ENCODE data around the gene GYPE.
"Not testable (repeated sequence)": the region's sequence is repeated elsewhere in the genome, so short reads cannot be mapped to it uniquely, and the experiment has no call there.

The GYPE gene

DNA sequence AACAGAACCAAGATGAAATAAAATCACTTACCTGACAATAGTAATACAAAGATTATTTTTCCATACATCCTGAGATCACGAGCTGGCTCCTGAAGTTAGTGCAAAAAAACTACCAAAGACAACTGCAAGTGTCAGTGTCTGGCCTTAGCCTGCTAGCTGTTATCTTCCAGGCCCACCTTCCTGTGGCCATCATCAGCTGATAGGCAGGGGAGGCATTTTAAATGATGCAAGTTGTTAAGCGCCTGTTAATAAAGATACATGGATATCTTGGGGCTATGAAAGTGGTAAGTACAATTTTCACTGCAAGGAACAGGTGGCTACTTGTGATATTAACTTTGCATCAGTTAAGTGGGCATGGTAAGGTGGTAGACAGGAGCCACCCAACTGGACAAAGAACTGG lies at the start of gene GYPE:
TSS of gene GYPE (minus strand) at position 120 of the 400 bp plus-strand sequence. CDS start at position 68, 52 bp downstream.
- not testable (repeated sequence) for DNase-seq

- DNase-seq, result not testable (repeated sequence)
Measured at GRCh38 chr4:143951458-143951972, 46.2 kb upstream of the GYPE start.

DNA sequence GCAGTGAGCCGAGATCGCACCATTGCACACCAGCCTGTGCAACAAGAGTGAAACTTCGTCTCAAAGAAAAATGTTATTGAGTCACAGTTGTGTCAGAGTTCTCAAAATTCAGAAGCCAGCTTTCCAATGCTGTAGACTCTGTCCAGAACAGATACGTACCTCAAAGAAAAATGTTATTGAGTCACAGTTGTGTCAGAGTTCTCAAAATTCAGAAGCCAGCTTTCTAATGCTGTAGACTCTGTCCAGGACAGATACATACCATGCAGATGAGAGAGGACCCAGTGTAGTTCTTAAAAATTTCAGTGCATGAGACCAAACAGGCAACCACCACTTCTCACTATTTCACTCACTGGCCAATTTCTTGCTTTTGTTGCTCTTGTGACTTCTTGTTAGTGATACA lies 45.6 kb upstream of the GYPE start:
- not testable (repeated sequence) for DNase-seq

DNA sequence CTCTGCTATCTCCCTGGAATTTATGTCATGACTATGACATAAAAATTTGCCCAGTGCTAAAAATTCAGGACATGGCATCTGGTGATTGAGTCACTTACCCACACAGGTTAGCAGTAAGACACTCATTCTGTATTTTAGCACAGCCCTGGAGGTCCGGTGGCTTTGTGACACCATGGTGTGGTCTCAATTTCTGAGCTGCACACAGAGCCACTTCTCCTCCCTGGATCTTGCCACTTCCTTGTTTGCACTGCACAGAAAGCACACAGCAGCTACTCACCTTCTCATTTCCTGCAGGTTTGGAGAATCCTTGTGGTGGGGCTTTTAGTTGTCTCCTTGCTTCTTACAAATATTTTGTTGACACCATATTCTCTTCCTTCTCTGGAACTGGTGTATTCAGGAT lies 44.8 kb upstream of the GYPE start:
- DNase-seq, result not testable (repeated sequence)

- not testable (repeated sequence) for DNase-seq
Measured at GRCh38 chr4:143947493-143947892, 42.1 kb upstream of the GYPE start.

DNA sequence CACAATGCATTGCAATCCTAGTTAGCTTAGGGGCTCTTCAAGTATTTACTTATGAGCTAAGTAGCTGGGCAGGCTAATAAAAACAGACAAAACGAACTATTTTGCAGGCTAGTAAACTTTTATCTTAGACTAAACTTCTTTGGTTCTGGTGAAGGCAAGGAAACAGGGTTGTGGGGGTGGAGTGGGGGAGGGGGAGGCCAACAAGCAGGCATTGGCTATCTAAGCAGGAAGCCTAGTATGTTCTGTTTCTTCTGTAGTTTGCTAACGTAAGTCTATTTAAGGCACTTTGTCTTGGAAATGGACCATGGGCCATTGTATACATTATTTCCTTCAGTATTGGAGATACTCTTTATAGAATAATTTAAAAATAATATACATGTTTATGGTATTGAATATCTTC lies 35.3 kb upstream of the GYPE start:
- DNase-seq, result not testable (repeated sequence)

GRCh38 chr4:143939528-143939927 lies 34.2 kb upstream of the GYPE start:
- DNase-seq, result no peak

DNA sequence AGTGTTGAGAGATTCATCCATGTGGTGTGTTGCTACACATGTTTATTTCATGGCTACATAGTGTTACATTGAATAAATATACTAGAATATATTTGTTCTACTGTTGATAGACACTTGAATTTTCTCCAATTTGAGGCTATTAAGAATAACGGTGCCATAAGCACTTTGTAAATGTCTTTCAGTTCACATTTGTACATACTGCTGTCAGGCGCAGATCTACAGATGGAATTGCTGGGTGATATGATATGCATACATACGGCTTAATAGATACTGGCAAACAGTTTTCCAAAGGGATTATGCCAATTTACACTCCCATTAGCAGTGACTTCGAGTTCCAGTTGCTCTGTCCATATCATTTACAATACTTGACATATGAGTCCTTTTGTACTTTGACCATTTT lies 33.5 kb upstream of the GYPE start:
- not testable (repeated sequence) for DNase-seq

- no peak for DNase-seq
Measured at GRCh38 chr4:143921181-143921580, 15.8 kb upstream of the GYPE start.

DNA sequence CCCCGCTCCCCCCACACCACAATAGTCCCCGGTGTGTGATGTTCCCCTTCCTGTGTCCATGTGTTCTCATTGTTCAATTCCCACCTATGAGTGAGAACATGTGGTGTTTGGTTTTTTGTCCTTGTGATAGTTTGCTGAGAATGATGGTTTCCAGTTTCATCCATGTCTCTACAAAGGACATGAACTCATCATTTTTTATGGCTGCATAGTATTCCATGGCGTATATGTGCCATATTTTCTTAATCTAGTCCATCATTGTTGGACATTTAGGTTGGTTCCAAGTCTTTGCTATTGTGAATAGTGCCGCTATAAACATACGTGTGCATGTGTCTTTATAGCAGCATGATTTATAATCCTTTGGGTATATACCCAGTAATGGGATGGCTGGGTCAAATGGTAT lies 11.1 kb upstream of the GYPE start:
- DNase-seq, result not testable (repeated sequence)

- not testable (repeated sequence) for DNase-seq
Measured at GRCh38 chr4:143912478-143912877, 7.1 kb upstream of the GYPE start.

- DNase-seq, result peak; percentile 34
Measured at GRCh38 chr4:143911528-143912417, 6.4 kb upstream of the GYPE start.

DNA sequence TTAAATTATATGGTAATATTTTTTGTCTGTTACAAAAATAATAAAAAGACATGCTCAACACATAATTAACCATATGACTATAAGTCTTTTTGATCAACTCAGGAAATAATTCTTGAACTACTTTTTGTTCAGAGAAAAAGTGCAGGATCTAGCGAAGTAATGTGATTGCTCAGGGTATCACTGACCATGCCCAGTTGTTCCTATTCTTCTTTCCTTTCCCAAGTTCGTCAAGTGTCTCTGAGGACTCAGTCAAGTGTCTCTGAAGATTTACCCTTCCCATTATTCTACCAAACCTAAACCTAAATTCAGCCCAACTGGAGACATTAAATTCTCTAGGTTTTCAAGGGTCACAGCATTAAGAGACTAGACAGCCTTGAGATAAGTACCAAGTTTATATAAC lies 5.5 kb upstream of the GYPE start:
- not testable (repeated sequence) for DNase-seq

DNA sequence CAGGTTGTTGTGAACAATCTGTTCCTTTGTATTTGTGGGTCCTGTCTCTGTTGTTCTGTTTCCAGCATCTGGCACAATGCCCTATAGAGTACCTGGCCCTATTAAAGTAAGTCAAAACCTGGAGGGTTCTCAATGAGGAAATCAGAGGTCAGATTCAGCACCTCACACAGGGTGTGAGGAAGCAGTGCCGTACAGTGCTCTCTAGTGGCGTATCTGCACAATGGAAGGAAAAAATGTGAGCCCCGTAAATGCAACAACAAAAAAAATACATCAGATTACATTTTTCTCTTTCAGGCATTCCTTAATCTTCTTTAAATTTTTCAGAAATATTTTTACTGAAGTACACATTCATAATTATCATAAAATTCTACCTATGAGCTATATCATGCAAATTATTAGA lies 2.5 kb upstream of the GYPE start:
- peak; percentile 10 for DNase-seq

GRCh38 chr4:143904431-143904830 lies 928 bp downstream of the GYPE start:
- DNase-seq, result not testable (repeated sequence)

GRCh38 chr4:143890323-143890722 lies 15.0 kb downstream of the GYPE start:
- DNase-seq, result not testable (repeated sequence)

DNA sequence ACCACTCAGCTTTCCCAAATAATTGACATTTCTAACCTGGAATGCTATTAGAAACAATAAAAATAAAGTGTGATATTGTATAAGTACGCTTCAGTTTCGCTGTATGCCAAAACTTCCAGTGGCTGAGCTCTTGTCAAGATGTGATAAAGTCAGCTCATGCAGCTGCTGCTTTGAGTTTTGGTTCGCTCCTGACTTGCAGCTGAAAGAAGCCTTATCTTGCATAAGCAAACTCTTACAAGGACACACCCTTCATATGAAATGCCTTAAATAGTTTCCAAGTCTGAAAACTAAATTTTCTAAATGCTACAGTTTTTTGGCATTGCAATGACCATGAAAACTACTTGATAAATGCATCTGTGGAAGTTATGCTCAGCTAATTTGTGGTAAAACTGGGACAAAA lies 17.2 kb downstream of the GYPE start:
- not testable (repeated sequence) for DNase-seq

GRCh38 chr4:143884965-143885364 lies 20.4 kb downstream of the GYPE start:
- not testable (repeated sequence) for DNase-seq

GRCh38 chr4:143883529-143883928 lies 21.8 kb downstream of the GYPE start:
- DNase-seq, result no peak

GRCh38 chr4:143882892-143883291 lies 22.5 kb downstream of the GYPE start:
- DNase-seq, result no peak

GRCh38 chr4:143879561-143879960 lies 25.8 kb downstream of the GYPE start:
- not testable (repeated sequence) for DNase-seq

DNA sequence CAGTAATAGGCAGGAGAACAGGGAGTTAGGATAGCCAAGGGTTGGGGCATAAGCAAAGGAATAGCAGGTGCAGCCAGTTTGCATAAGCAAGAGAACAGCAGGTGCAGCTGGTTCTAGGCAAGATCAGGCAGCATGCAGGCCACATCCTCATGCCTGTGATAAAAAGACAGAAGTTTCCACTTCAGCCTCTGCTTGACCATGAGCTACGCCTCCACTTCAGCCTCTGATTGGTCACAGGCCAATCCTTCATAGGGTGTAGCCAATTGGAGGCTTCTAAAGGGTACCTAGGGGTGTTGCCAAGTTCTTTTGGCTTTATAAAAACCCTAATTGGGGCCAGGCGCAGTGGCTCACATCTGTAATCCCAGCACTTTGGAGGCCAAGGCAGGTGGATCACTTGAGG lies 30.0 kb downstream of the GYPE start:
- not testable (repeated sequence) for DNase-seq

DNA sequence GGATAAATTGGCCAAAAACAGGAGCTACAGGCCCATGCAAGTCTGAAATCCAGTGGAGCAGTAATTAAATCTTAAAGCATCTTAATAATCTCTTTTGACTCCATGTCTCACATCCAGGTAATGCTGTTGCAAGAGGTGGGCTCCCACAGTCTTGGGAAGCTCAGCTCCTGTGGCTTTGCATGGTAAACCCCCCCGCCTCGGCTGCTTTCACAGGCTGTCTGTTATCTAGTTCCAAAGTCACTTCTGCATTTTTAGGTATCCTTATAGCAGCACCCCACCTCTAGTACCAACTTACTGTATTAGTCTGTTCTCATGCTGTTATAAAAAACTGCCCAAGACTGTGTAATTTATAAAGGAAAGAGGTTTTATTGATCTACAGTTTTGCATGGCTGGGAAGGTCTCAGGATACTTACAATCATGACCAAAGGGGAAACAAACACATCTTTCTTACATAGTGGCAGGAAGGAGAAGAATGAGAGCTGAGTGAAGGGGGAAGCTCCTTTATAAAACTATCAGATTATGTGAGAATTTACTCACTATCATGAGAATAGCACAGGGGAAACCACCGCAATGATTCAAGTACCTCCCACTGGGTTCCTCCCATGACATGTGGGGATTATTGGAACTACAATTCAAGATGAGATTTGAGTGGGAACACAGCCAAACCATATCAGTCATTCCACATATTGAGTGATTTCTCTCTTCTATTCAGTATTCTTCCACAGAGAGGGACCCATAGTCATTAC lies 34.7 kb downstream of the GYPE start:
- DNase-seq, result not testable (repeated sequence)

DNA sequence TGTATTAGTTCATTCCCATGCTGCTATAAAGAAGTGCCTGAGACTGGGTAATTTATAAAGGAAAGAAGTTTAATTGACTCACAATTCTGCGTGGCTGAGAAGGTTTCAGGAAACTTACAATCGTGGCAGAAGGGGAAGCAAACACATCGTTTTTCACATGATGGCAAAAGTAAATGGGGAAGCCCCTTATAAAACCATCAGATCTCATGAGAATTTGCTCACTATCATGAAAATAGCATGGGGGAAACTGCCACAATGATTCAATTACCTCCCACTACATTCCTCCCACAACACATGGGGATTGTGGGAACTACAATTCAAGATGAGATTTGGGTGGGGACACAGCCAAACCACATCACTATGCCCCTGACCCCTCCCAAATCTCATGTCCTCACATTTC lies 35.4 kb downstream of the GYPE start:
- not testable (repeated sequence) for DNase-seq
